Coronary artery (tissue), 2 donors: Measurements from ENCODE around the gene NDC1.
A peak's percentile ranks its signal among the peaks of the same experiment; 100 is the strongest.
"Not testable (repeated sequence)": the region's sequence is repeated elsewhere in the genome, so short reads cannot be mapped to it uniquely, and the experiment has no call there.

Source experiments
- DNase-seq: peaks from one replicate; pipeline ENCODE4 v3.0.0-alpha.2; 2017; ENCODE audit warnings: low spot score
- H3K27ac ChIP-seq, 2 donors: fragments of 200-600 bp; sonication (generic); one replicate each; pipeline ENCODE4 v1.5.1; 2016 to 2019
- H3K4me3 ChIP-seq: fragments of 200-600 bp; sonication (generic); 2 replicates; pipeline ENCODE4 v1.5.1; 2016; ENCODE audit warnings: mild to moderate bottlenecking, moderate library complexity
- TF ChIP-seq, protein P1 (sequence below): fragments of 200-600 bp; sonication (generic); IDR thresholded peaks from one replicate; pipeline ENCODE4 v1.5.1; 2019; ENCODE audit warnings: antibody characterized with exemption

The NDC1 gene, protein sequence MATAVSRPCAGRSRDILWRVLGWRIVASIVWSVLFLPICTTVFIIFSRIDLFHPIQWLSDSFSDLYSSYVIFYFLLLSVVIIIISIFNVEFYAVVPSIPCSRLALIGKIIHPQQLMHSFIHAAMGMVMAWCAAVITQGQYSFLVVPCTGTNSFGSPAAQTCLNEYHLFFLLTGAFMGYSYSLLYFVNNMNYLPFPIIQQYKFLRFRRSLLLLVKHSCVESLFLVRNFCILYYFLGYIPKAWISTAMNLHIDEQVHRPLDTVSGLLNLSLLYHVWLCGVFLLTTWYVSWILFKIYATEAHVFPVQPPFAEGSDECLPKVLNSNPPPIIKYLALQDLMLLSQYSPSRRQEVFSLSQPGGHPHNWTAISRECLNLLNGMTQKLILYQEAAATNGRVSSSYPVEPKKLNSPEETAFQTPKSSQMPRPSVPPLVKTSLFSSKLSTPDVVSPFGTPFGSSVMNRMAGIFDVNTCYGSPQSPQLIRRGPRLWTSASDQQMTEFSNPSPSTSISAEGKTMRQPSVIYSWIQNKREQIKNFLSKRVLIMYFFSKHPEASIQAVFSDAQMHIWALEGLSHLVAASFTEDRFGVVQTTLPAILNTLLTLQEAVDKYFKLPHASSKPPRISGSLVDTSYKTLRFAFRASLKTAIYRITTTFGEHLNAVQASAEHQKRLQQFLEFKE

DNA sequence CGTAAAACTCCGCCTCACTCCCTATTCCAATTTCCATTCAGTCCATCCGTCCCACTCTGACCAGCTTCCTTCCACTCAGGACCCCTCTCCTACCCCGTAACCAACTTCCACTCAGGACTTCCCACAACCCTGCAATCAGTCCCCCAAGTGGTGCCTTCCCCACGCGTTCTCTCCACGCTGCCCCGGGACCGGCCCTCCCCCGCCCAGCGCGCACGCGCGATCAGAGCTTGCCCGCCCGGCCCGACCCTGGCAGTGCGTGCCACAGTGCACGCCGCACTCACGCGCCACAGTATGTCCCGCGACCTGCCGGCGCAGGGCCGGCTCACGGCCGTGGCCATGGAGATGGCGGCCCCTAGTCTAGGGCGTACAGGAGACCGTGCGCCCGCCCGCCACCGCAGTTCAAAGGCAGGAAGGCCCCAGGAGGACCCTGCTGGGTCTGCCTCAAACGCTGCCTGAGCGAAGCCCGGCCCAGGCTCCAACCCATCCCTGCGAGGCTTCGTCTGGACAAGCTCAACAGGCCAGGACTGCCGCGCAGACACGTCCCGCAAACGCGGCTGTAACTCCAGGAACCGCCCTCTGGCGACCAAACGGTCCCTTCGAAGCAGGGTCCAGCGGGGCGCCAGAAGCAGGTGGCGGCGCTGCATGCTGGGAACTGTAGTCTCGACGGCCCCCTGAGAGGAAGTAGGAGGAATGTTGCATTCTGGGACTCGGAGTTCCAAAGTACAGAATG, at the start of gene NDC1:
Gene NDC1, minus strand, starts transcription at position 373 of the 730 bp plus-strand sequence. Its CDS starts 35 bp downstream, at position 338.
- DNase-seq = peak; percentile 89
- TF ChIP-seq, protein P1, sequence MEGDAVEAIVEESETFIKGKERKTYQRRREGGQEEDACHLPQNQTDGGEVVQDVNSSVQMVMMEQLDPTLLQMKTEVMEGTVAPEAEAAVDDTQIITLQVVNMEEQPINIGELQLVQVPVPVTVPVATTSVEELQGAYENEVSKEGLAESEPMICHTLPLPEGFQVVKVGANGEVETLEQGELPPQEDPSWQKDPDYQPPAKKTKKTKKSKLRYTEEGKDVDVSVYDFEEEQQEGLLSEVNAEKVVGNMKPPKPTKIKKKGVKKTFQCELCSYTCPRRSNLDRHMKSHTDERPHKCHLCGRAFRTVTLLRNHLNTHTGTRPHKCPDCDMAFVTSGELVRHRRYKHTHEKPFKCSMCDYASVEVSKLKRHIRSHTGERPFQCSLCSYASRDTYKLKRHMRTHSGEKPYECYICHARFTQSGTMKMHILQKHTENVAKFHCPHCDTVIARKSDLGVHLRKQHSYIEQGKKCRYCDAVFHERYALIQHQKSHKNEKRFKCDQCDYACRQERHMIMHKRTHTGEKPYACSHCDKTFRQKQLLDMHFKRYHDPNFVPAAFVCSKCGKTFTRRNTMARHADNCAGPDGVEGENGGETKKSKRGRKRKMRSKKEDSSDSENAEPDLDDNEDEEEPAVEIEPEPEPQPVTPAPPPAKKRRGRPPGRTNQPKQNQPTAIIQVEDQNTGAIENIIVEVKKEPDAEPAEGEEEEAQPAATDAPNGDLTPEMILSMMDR = no peak
- H3K4me3 ChIP-seq = peak within 1 kb of the TSS; percentile 73
- H3K27ac ChIP-seq = peak within 1 kb of the TSS; percentile 87 to 95

DNA sequence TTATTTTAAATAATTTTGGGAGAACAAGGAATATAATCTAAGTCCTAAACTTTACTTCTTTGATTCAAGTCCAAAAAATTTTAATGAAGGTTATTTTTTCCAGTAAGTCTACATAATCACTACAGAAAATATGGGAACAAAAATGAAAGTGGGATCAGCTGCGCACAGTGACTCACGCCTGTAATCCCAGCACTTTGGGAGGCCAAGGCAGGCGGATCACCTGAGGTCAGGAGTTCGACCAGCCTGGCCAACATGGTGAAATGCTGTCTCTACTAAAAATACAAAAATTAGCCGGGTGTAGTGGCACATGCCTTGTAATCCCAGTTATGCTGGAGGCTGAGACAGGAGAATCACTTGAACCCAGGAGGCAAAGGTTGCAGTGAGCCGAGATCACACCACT, 45.5 kb upstream of the NDC1 start:
- DNase-seq, H3K27ac ChIP-seq, H3K4me3 ChIP-seq: not testable (repeated sequence)

DNA sequence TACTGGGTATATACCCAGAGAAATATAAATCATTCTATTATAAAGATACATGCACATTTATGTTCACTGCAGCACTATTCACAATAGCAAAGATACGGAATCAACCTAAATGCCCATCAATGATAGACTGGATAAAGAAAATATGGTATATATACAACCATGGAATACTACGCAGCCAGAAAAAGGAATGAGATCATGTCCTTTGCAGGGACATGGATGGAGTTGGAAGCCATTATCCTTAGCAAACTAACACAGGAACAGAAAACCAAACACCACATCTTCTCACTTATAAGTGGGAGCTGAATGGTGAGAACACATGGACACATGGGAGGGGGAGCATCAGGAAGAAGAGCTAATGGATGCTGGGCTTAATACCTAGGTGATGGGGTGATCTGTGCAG, 43.8 kb upstream of the NDC1 start:
- not testable (repeated sequence) for H3K4me3 ChIP-seq, H3K27ac ChIP-seq, DNase-seq

DNA sequence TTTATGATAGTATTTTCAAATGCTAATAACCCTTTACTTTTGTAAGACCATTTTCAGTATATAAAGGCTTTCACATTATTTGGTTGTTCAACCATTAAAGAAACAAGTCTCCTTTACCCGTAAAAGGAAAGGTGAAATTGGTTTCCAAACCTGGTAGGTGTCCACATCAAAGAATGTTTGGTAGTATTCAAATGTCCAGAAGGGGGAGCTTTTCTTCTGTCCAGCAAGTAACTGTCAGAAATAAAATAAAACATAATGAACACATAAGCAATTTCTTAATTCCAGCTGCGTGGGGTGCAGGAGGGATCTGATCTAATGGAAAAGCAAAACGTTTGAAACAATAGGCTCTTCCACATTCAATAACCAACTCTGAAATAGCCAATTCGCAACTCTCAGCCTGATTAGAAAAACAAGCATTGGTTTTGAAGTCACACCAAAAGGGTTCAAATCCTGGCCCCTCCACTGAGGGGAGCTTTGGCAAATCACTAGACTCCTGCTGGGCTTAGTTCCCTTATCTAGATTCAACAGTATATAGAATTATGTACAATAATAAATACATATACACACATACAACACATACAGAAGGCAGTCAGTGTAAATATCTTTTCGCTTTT, 40.5 kb upstream of the NDC1 start:
- no peak overlapping the region for H3K4me3 ChIP-seq
- TF ChIP-seq, protein P1 = no peak
- no peak overlapping the region for H3K27ac ChIP-seq
- DNase-seq = no peak

DNA sequence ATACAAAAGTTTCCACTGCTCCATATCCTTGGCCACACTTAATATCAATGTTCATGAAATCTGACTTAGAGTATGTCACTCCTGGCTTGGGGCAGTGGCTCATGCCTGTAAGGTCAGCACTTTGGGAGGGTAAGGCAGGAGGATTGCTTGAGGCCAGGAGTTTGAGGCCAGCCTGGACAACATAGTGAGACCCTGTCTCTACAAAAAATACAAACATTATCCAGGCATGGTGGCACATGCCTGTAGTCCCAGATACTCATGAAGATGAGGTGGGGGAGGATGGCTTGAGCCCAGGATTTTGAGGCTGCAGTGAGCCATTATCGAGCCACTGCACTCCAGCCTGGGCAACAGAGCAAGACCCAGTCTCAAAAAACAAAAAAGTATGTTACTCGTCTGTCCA, 37.1 kb upstream of the NDC1 start:
- not testable (repeated sequence) for DNase-seq, H3K27ac ChIP-seq, H3K4me3 ChIP-seq

DNA sequence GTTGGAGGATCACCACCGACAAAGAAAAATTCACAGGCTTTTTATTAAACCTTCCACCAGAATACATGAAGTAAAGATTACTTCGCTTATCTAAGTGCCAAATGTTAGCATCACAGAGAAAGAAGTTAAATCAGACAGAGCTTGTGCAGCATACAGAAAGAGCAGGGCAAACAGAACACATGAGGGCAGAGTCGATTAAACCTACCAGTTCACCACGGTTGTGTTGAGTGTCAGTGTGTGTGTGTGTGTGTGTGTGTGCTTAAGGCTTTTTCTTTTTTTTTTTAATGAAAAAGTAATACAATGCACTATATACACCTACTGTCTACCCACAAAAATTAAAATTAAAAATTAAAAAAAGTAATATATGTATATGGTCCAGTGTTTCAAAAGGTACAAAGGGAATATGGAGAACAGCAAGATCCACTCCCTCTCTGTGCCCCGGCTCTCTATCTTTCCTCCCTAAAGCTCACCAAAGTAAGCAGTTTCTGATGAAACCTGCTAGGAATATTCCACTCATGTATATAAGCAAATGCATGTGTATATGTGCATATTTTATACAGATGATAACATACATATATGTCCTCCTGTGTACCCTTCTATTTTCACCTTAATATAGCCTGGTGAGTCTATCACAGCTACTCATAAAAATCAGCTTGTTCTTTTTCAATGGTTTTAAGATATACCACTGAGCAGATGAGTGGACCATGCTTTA, 33.8 kb upstream of the NDC1 start:
- TF ChIP-seq, protein P1 = no peak
- DNase-seq = no peak

DNA sequence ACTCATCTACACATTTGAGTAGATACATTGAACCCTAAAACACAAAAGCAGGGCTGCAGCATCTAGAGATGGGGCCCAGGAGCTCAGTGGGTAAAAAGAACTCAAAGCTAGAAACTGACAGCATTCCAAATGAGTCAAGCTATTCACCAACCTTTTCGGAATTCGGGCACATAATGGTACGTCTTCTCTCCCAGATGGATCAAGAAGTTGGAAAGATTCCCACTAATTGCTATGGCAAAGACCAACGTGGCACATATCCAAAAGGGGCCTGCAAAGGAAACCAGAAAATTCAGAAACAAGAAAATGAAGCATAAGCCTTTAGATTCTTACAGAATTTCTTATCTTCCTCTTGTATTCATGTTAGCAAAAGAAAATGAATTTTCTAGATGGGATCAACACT, 33.1 kb upstream of the NDC1 start:
- TF ChIP-seq, protein P1 = no peak
- Histone ChIP-seq H3K27ac (no peak overlapping the region), H3K4me3 (no peak overlapping the region)
- no peak for DNase-seq

More for the DNA sequence above, 33.8 kb upstream of the NDC1 start:
- H3K4me3 ChIP-seq = no peak overlapping the region
- H3K27ac ChIP-seq = no peak overlapping the region
